ENCODE data around the gene MICU1. TPM values are rescaled to one million over a fixed set of nuclear protein-coding genes. Genes with fewer than 3 reads are reported as not detected.

Gene MICU1
- polyA plus RNA-seq, 1 experiment = 61.7 TPM

GRCh38 chr10:72354356-72355213 lies 271.3 kb downstream of the MICU1 start, which contains the start of gene DNAJB12:
TSS of gene DNAJB12 (minus strand) at chr10:72354919. CDS start at chr10:72354897, 22 bp downstream.
- Histone ChIP-seq H3K27me3 (ENCODE audit: control insufficient read depth, insufficient read depth, low read length) (no peaks in the 10 kb centered on the region), H3K9me3 (ENCODE audit: control insufficient read depth, insufficient read depth, low read length) (peaks cover 3% of the 10 kb centered on the region; the same call in 1 of the 2 replicates), H3K27ac (ENCODE audit: low read depth, low read length) (peak within 1 kb of the TSS; percentile 99), H3K4me3 (ENCODE audit: low read depth, low read length) (peak within 1 kb of the TSS; percentile 99)
- ChIA-PET POLR2A (interaction anchor here (0.6 to 1.1 kb wide), 4 partner anchors 71 to 337 kb away, joined by 4 to 8 read pairs (median 4); partner anchors contain the start of genes DDIT4, MCU and MICU1), CTCF (interaction anchor here (1.2 kb wide), 1 partner anchor 17 kb away, joined by 3 read pairs; no protein-coding TSS in a partner anchor)
- no peak for TF ChIP-seq CTCF (IDR thresholded peaks at IDR 0.05; ENCODE audit: low read depth, low read length)
- DNase-seq (ENCODE audit: low read depth, low spot score) = peak; percentile 90

GRCh38 chr10:72353965-72354355 lies 271.9 kb downstream of the MICU1 start:
- peak overlapping the region; percentile 99 for H3K4me3 ChIP-seq (ENCODE audit: low read depth, low read length)
- H3K9me3 ChIP-seq (ENCODE audit: control insufficient read depth, insufficient read depth, low read length) = peaks cover 3% of the 10 kb centered on the region; the same call in 1 of the 2 replicates
- DNase-seq (ENCODE audit: low read depth, low spot score) = no peak
- ChIA-PET POLR2A (interaction anchor here (1.0 to 1.2 kb wide), 4 partner anchors 10 to 742 kb away, joined by 3 to 4 read pairs (median 3); partner anchors contain the start of genes MICU1 and P4HA1), CTCF (no interaction called here)
- no peak for TF ChIP-seq CTCF (IDR thresholded peaks at IDR 0.05; ENCODE audit: low read depth, low read length)
- no peaks in the 10 kb centered on the region for H3K27me3 ChIP-seq (ENCODE audit: control insufficient read depth, insufficient read depth, low read length)
- H3K27ac ChIP-seq (ENCODE audit: low read depth, low read length) = peak overlapping the region; percentile 99

- peak overlapping the region; percentile 99 for H3K4me3 ChIP-seq (ENCODE audit: low read depth, low read length)
- H3K27ac ChIP-seq (ENCODE audit: low read depth, low read length) = peak overlapping the region; percentile 99
- no peak for TF ChIP-seq CTCF (IDR thresholded peaks at IDR 0.05; ENCODE audit: low read depth, low read length)
- H3K27me3 ChIP-seq (ENCODE audit: control insufficient read depth, insufficient read depth, low read length) = no peaks in the 10 kb centered on the region
- peaks cover 3% of the 10 kb centered on the region; the same call in 1 of the 2 replicates for H3K9me3 ChIP-seq (ENCODE audit: control insufficient read depth, insufficient read depth, low read length)
- POLR2A ChIA-PET = interaction anchor here (1.0 to 1.2 kb wide), 3 partner anchors 11 to 743 kb away, joined by 3 read pairs; partner anchors contain the start of gene P4HA1
- no peak for DNase-seq (ENCODE audit: low read depth, low spot score)
- CTCF ChIA-PET = no interaction called here
These were observed 272.6 kb downstream of the MICU1 start for GRCh38 chr10:72353028-72353964.

- CTCF ChIA-PET = interaction anchor here (1.5 to 1.8 kb wide), 2 partner anchors 10 to 12 kb away, joined by 3 to 5 read pairs; no protein-coding TSS in a partner anchor
- no peak for DNase-seq (ENCODE audit: low read depth, low spot score)
- Histone ChIP-seq H3K27ac (ENCODE audit: low read depth, low read length) (no peak overlapping the region), H3K4me3 (ENCODE audit: low read depth, low read length) (no peak overlapping the region), H3K9me3 (ENCODE audit: control insufficient read depth, insufficient read depth, low read length) (peaks cover 3% of the 10 kb centered on the region; the same call in 1 of the 2 replicates), H3K27me3 (ENCODE audit: control insufficient read depth, insufficient read depth, low read length) (no peaks in the 10 kb centered on the region)
- TF ChIP-seq CTCF (IDR thresholded peaks at IDR 0.05; ENCODE audit: low read depth, low read length) = no peak
- POLR2A ChIA-PET = no interaction called here
These were observed 274.4 kb downstream of the MICU1 start for GRCh38 chr10:72351479-72351878.
